HepG2 (cell line): ENCODE data around the gene IGIP. TPM values are rescaled to one million over a fixed set of nuclear protein-coding genes. Genes with fewer than 3 reads are reported as not detected.

Source experiments
- AGO2 ChIP-seq: fragments of 200-400 bp; formaldehyde crosslinking; optimal IDR thresholded peaks from 2 replicates; pipeline ENCODE3; 2017; ENCODE audit warnings: mild to moderate bottlenecking, low read depth, low read length, moderate library complexity
- CAMTA2 ChIP-seq: sonication (generic); formaldehyde crosslinking; IDR thresholded peaks from 2 replicates; pipeline ENCODE4 v1.4.0; 2020; ENCODE audit warnings: mild to moderate bottlenecking, missing genetic modification reagents, borderline replicate concordance
- CSRNP2 ChIP-seq: sonication (generic); formaldehyde crosslinking; conservative IDR thresholded peaks from 2 replicates; pipeline ENCODE4 v1.8.0; 2022; ENCODE audit warnings: low read depth, missing genetic modification reagents
- HIVEP1 ChIP-seq: sonication (generic); formaldehyde crosslinking; IDR thresholded peaks from 2 replicates; pipeline ENCODE4 v1.4.0; 2020; ENCODE audit warnings: mild to moderate bottlenecking, missing genetic modification reagents
- KMT2A ChIP-seq: sonication (generic); formaldehyde crosslinking; IDR thresholded peaks from 2 replicates; pipeline ENCODE4 v1.4.0; 2020; ENCODE audit warnings: missing genetic modification reagents
- MXD3 ChIP-seq: IDR thresholded peaks from 2 replicates; pipeline ENCODE4 v1.6.1; 2016; ENCODE audit warnings: mild to moderate bottlenecking, missing biosample characterization, missing genetic modification reagents
- NFKB2 ChIP-seq: sonication (generic); formaldehyde crosslinking; IDR thresholded peaks from 2 replicates; pipeline ENCODE4 v1.4.0; 2020; ENCODE audit warnings: missing genetic modification reagents, borderline replicate concordance
- PATZ1 ChIP-seq: sonication (generic); formaldehyde crosslinking; IDR thresholded peaks from 2 replicates; pipeline ENCODE4 v1.4.0; 2020; ENCODE audit warnings: missing genetic modification reagents
- RXRB ChIP-seq: IDR thresholded peaks from 2 replicates; pipeline ENCODE4 v1.6.1; 2016; ENCODE audit warnings: borderline replicate concordance, missing genetic modification reagents, missing compliant biosample characterization
- ZNF138 ChIP-seq: sonication (generic); formaldehyde crosslinking; IDR thresholded peaks from 2 replicates; pipeline ENCODE4 v1.5.0; 2020; ENCODE audit warnings: mild to moderate bottlenecking, low read depth, missing genetic modification reagents
- ZNF142 ChIP-seq: sonication (generic); formaldehyde crosslinking; IDR thresholded peaks from 2 replicates; pipeline ENCODE4 v1.4.0; 2020; ENCODE audit warnings: missing genetic modification reagents
- ZNF20 ChIP-seq: sonication (generic); formaldehyde crosslinking; IDR thresholded peaks from 2 replicates; pipeline ENCODE4 v1.4.0; 2020; ENCODE audit warnings: mild to moderate bottlenecking, moderate library complexity, missing genetic modification reagents
- ZNF263 ChIP-seq: sonication (generic); formaldehyde crosslinking; IDR thresholded peaks from 2 replicates; pipeline ENCODE4 v1.4.0; 2020; ENCODE audit warnings: missing genetic modification reagents
- ZNF574 ChIP-seq: sonication (generic); formaldehyde crosslinking; IDR thresholded peaks from 2 replicates; pipeline ENCODE4 v1.4.0; 2020; ENCODE audit warnings: missing genetic modification reagents
- ZNF598 ChIP-seq: sonication (generic); formaldehyde crosslinking; IDR thresholded peaks from 2 replicates; pipeline ENCODE4 v1.5.1; 2020; ENCODE audit warnings: mild to moderate bottlenecking, missing genetic modification reagents, borderline replicate concordance
- ZNF629 ChIP-seq: sonication (generic); formaldehyde crosslinking; conservative IDR thresholded peaks from 2 replicates; pipeline ENCODE4 v1.5.0; 2020; ENCODE audit warnings: missing genetic modification reagents
- ZNF768 ChIP-seq: sonication (generic); formaldehyde crosslinking; IDR thresholded peaks from 2 replicates; pipeline ENCODE4 v1.4.0; 2020; ENCODE audit warnings: missing genetic modification reagents
- polyA plus RNA-seq, 8 experiments: library from polyadenylated mRNA; depleted of rRNA in 3 of 8; stranded (reverse) in 7 of 8; unstranded in 1 of 8; fragments of >200 nt; fragmentation: Illumina TruSeq in 4 of 8; extraction: Trizol in 4 of 8; gene quantifications; 2 replicates each; pipeline versions ENCODE4 v1.2.1 to v1.2.3, GENCODE V29; 2011 to 2016; ENCODE audit warnings: low read depth in 4 of 8, missing spikeins in 1 of 8, mixed read lengths in 1 of 8; ENCODE audit not compliant: insufficient read depth in 1 of 8
- total RNA-seq, 5 experiments: library from RNA; depleted of rRNA; stranded (reverse); fragments of >200 nt; fragmentation: Illumina TruSeq; extraction: Trizol; gene quantifications; 2 replicates each; pipeline ENCODE4 v1.2.3, GENCODE V29; 2016; ENCODE audit warnings: low read depth in 1 of 5

Gene IGIP
- total and polyA plus RNA-seq, 2 of the 13 experiments (the other 11 are each of a cell fraction or from before 2014, with no cell fraction given) = 1.7 to 2.1 TPM

GRCh38 chr5:140113180-140113698 is 12.5 kb upstream of the IGIP start (continued):
- TF ChIP-seq ZNF142 = peak; percentile 98
- TF ChIP-seq NFKB2 = 0 out of 2 replicates have a peak, but pooled peaks have one; percentile 13
- TF ChIP-seq HIVEP1 = peak; percentile 70
- TF ChIP-seq RXRB (CRISPR knock-in tag) = 0 out of 2 replicates have a peak, but pooled peaks have one; percentile 20
- peak; percentile 83 for TF ChIP-seq PATZ1
- no peak for TF ChIP-seq KMT2A
- 0 out of 2 replicates have a peak, but pooled peaks have one; percentile 43 for TF ChIP-seq CAMTA2
- TF ChIP-seq MXD3 (CRISPR knock-in tag) = 0 out of 2 replicates have a peak, but pooled peaks have one; percentile 5
- TF ChIP-seq ZNF598 (CRISPR knock-in tag) = no peak
- no peak for TF ChIP-seq CSRNP2 (CRISPR knock-in tag)
- no peak for TF ChIP-seq ZNF629 (CRISPR knock-in tag)
- TF ChIP-seq ZNF263 = 0 out of 2 replicates have a peak, but pooled peaks have one; percentile 13
- TF ChIP-seq ZNF20 = 0 out of 2 replicates have a peak, but pooled peaks have one; percentile 34
- TF ChIP-seq ZNF138 (CRISPR knock-in tag) = no peak
- TF ChIP-seq ZNF574 (CRISPR knock-in tag) = no peak
- TF ChIP-seq ZNF768 (CRISPR knock-in tag) = 0 out of 2 replicates have a peak, but pooled peaks have one; percentile 10
- peak; percentile 54 for TF ChIP-seq AGO2
